HG03103 (cell line): Measurements from ENCODE around the gene PIGK.

ENCODE experiments used
- ATAC-seq: cut with Tn5 transposase; IDR thresholded peaks from one replicate; pipeline ENCODE4 v1.9.1; 2021; ENCODE audit warnings: low read depth; ENCODE audit not compliant: unreplicated experiment

PIGK gene

GRCh38 chr1:77103486-77103885 is 115.7 kb downstream of the PIGK start:
- no peak for ATAC-seq

- no peak for ATAC-seq
Observed at GRCh38 chr1:77100875-77101274, 118.4 kb downstream of the PIGK start.

- ATAC-seq = no peak
Observed at GRCh38 chr1:77096496-77097255, 122.6 kb downstream of the PIGK start.

GRCh38 chr1:77095236-77095635 is 124.0 kb downstream of the PIGK start:
- ATAC-seq = no peak

- no peak for ATAC-seq
Observed at GRCh38 chr1:77089756-77090155, 129.5 kb downstream of the PIGK start.

- no peak for ATAC-seq
Observed at GRCh38 chr1:77085109-77085508, 134.1 kb downstream of the PIGK start.

- no peak for ATAC-seq
Observed at GRCh38 chr1:77084457-77084856, 134.8 kb downstream of the PIGK start.

- ATAC-seq = no peak
Observed at GRCh38 chr1:77081834-77082233, 137.4 kb downstream of the PIGK start.

GRCh38 chr1:77076759-77077158 is 142.5 kb downstream of the PIGK start:
- ATAC-seq = no peak

- no peak for ATAC-seq
Observed at GRCh38 chr1:77068013-77068412, 151.2 kb downstream of the PIGK start.

- ATAC-seq = no peak
Observed at GRCh38 chr1:77065693-77066342, 153.4 kb downstream of the PIGK start.

GRCh38 chr1:77064246-77064645 is 155.0 kb downstream of the PIGK start:
- ATAC-seq = no peak

- no peak for ATAC-seq
Observed at GRCh38 chr1:77063118-77063517, 156.1 kb downstream of the PIGK start.

- ATAC-seq = no peak
Observed at GRCh38 chr1:77061162-77061561, 158.1 kb downstream of the PIGK start.

GRCh38 chr1:77060000-77060399 is 159.2 kb downstream of the PIGK start:
- ATAC-seq = no peak

- no peak for ATAC-seq
Observed at GRCh38 chr1:77057994-77058585, 161.1 kb downstream of the PIGK start.

GRCh38 chr1:77056525-77056924 is 162.7 kb downstream of the PIGK start:
- no peak for ATAC-seq

- no peak for ATAC-seq
Observed at GRCh38 chr1:77051425-77051824, 167.8 kb downstream of the PIGK start.

- ATAC-seq = no peak
Observed at GRCh38 chr1:77048615-77049005, 170.6 kb downstream of the PIGK start.

GRCh38 chr1:77047978-77048614 is 171.1 kb downstream of the PIGK start:
- ATAC-seq = no peak

GRCh38 chr1:77047575-77047974 is 171.7 kb downstream of the PIGK start:
- ATAC-seq = no peak
